Spleen (tissue), 11 donors: ENCODE results near the gene HRH3. TPM values are rescaled to one million over a fixed set of nuclear protein-coding genes. Genes with fewer than 3 reads are reported as not detected.

Experiments
- DNase-seq: peaks from one replicate; pipeline ENCODE4 v3.0.0-alpha.2; 2020
- H3K27ac ChIP-seq, 8 donors: fragments of 200-600 bp; sonication (generic) in 7 of 8; 1 replicate in 4 of 8; 2 replicates in 4 of 8; pipeline versions ENCODE4 v1.5.0 to v1.8.0; 2016 to 2021; ENCODE audit warnings: inconsistent platforms in 4 of 8, mild to moderate bottlenecking in 4 of 8, moderate library complexity in 1 of 8
- H3K27me3 ChIP-seq, 7 donors: fragments of 200-600 bp; sonication (generic) in 6 of 7; replicated peaks in 1 of 7; 1 replicate in 4 of 7; 2 replicates in 3 of 7; pipeline versions ENCODE4 v1.5.0 to v1.8.0; 2016 to 2021; ENCODE audit warnings: inconsistent platforms in 3 of 7, mild to moderate bottlenecking in 1 of 7
- H3K36me3 ChIP-seq, 6 donors: fragments of 200-600 bp; sonication (generic) in 5 of 6; 1 replicate in 4 of 6; 2 replicates in 2 of 6; pipeline versions ENCODE4 v1.5.0 to v1.8.0; 2016 to 2021; ENCODE audit warnings: inconsistent platforms in 2 of 6
- H3K4me1 ChIP-seq, 6 donors: fragments of 200-600 bp; sonication (generic) in 5 of 6; 1 replicate in 3 of 6; 2 replicates in 3 of 6; pipeline versions ENCODE4 v1.5.0 to v1.8.0; 2016 to 2021; ENCODE audit warnings: inconsistent platforms in 3 of 6
- H3K4me3 ChIP-seq, 8 donors: fragments of 200-600 bp; sonication (generic) in 7 of 8; 1 replicate in 4 of 8; 2 replicates in 4 of 8; pipeline versions ENCODE4 v1.5.0 to v1.8.0; 2016 to 2021; ENCODE audit warnings: inconsistent platforms in 4 of 8, mild to moderate bottlenecking in 4 of 8, moderate library complexity in 2 of 8
- H3K9me3 ChIP-seq, 8 donors: fragments of 200-600 bp; sonication (generic) in 7 of 8; 1 replicate in 4 of 8; 2 replicates in 4 of 8; pipeline versions ENCODE4 v1.5.0 to v1.8.0; 2016 to 2021; ENCODE audit warnings: inconsistent platforms in 4 of 8
- POLR2A ChIP-seq, 3 donors: fragments of 450-650 bp; IDR thresholded peaks; one replicate each; pipeline ENCODE4 v1.5.1; 2017; ENCODE audit warnings: antibody characterized with exemption in 3 of 3, mild to moderate bottlenecking in 1 of 3
- POLR2AphosphoS5 ChIP-seq, 3 donors: sonication (generic); formaldehyde crosslinking; IDR thresholded peaks; one replicate each; pipeline ENCODE4 v1.5.1; 2017; ENCODE audit warnings: antibody characterized with exemption in 3 of 3
- WGBS, 5 donors: extraction: QIAGEN DNeasy Blood & Tissue Kit in 3 of 5; methylation state at CpG; one replicate each; pipeline versions ENCODE4 v1.1.5 to v1.1.7; 2013 to 2018; 5-methylcytosine and 5-hydroxymethylcytosine counted together
- intact Hi-C: fragments of 100-400 bp; cut with DNase I; formaldehyde crosslinking; loops from one replicate; pipeline ENCODE4 v1.15.0; 2023; ENCODE audit warnings: low total_unique reads
- polyA plus RNA-seq, 3 donors: library from polyadenylated mRNA; stranded (reverse); fragments of 200-250 nt; gene quantifications; one replicate each; pipeline ENCODE4 v1.2.1, GENCODE V29; 2013
- total RNA-seq, 7 donors: library from RNA; depleted of rRNA in 3 of 7; stranded (reverse); fragments of >200 nt in 3 of 7; fragmentation: NEBNext Ultra II Directional in 4 of 7; extraction: Animal tissue kit (Norgen Biotek cat#: 25700) in 4 of 7; gene quantifications; one replicate each; pipeline versions ENCODE4 v1.1.0 to v1.2.1, GENCODE V29; 2016 to 2021
- TF ChIP-seq, protein P1 (sequence below), 11 experiments: fragments of 200-600 bp in 7 of 11; fragments of 450-650 bp in 4 of 11; sonication (generic) in 4 of 11; IDR thresholded peaks in 8 of 11; conservative IDR thresholded peaks in 3 of 11; 1 replicate in 7 of 11; 2 replicates in 4 of 11; pipeline versions ENCODE4 v1.4.0 to v1.8.0; 2016 to 2021; ENCODE audit warnings: antibody characterized with exemption in 11 of 11, inconsistent platforms in 4 of 11, mild to moderate bottlenecking in 1 of 11
- donor health status: healthy with polysubstance abuse.
- donor health status: DM: no; HTN: no; CAD: no; lungs with moderate emphysema.
- donor health status: DM: no; HTN: no; CAD: no.
- donor health status: Bipolar disorder and iron deficiency.
- donor health status: healthy.
- donor health status: DM: no; HTN: no; CAD: no.
- donor health status: DM: yes; HTN: yes; CAD: no.

Gene HRH3
- total and polyA plus RNA-seq, 10 donors: not detected

DNA sequence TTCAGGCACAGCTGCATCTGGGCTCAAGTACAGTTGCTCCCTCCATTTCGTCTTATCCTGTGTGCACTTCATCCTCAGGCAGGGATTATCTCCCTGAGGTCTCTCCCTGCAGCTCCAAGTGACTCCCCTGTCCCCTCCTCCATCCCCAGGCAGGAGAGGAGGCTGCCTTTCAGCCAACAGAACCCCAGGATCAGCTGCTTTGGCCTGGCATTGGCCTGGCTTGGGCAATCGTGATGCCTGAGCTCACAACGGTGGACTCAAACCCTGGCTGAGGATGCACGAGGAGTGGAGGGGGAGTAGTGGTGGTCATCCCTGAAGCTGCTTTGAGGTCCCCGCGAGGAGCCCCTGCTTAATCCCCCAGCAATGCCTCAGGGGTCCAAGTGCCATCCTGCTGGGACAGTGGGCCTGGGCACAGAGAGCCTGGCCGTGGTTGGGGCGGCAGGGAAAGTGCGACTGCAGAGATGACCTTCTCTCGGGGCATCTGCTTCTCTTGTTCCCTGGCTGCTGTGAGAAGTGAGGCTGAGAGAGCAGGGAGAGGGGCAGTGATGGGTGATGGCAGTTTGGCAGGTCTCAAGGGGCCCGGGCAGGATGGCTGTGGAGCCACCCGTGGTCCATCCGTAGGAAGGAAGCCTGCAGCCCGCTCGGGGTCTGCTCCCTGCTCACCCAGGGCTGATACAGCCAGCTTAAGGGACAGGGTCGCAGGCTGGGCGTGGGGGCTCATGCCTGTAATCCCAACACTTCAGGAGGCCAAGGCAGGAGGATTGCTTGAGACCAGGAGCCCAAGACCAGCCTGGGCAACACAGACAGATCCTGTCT is 6.0 kb upstream of the HRH3 start:
- Histone ChIP-seq H3K36me3 (no peaks in the 10 kb centered on the region), H3K27me3 (peaks cover 0 to 77% (median 38%) of the 10 kb centered on the region in 7 donors), H3K9me3 (no peaks in the 10 kb centered on the region), H3K4me3 (no peak overlapping the region), H3K27ac (no peak overlapping the region), H3K4me1 (peaks cover 0 to 5% (median under 1%) of the 10 kb centered on the region in 6 donors)
- intact Hi-C loops: no loop called here
- 76 to 83% (median 80%) methylated on average over 12 to 17 of the region's 17 CpGs for WGBS, 5 donors
- TF ChIP-seq POLR2AphosphoS5 (IDR thresholded peaks at IDR 0.05) (no peak), POLR2A (IDR thresholded peaks at IDR 0.05) (no peak)
- TF ChIP-seq, protein P1, sequence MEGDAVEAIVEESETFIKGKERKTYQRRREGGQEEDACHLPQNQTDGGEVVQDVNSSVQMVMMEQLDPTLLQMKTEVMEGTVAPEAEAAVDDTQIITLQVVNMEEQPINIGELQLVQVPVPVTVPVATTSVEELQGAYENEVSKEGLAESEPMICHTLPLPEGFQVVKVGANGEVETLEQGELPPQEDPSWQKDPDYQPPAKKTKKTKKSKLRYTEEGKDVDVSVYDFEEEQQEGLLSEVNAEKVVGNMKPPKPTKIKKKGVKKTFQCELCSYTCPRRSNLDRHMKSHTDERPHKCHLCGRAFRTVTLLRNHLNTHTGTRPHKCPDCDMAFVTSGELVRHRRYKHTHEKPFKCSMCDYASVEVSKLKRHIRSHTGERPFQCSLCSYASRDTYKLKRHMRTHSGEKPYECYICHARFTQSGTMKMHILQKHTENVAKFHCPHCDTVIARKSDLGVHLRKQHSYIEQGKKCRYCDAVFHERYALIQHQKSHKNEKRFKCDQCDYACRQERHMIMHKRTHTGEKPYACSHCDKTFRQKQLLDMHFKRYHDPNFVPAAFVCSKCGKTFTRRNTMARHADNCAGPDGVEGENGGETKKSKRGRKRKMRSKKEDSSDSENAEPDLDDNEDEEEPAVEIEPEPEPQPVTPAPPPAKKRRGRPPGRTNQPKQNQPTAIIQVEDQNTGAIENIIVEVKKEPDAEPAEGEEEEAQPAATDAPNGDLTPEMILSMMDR (IDR thresholded peaks at IDR 0.05 in 8 of 11, conservative IDR thresholded peaks at IDR 0.05 in 3 of 11): no peak
- DNase-seq: no peak

DNA sequence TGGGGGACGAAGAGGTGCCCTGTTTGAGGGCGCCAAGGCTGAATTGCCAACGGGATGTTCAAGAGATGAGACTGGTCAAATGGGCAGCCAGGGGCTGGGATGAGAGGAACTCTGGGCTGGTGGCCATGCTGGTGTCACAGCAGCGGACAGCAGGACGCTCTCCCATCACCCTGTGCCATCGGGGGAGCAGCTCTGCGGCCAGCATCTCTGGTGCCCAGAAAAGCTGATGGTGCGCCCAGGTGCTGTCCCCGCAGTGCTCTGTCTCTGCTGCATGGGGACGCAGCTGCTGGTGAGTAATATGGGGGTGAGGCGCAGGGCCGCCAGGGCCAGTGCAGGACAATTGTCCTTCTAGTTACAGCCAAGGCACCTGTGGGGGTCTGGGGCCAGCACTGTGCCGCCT is 4.9 kb upstream of the HRH3 start:
- peaks cover 3 to 87% (median 46%) of the 10 kb centered on the region in 7 donors for H3K27me3 ChIP-seq
- TF ChIP-seq POLR2A (IDR thresholded peaks at IDR 0.05): no peak
- no peak overlapping the region for H3K27ac ChIP-seq
- peaks cover 5 to 14% (median 7%) of the 10 kb centered on the region in 6 donors for H3K4me1 ChIP-seq
- H3K9me3 ChIP-seq: no peaks in the 10 kb centered on the region
- no peak overlapping the region for H3K4me3 ChIP-seq
- intact Hi-C loops: no loop called here
- 84 to 90% (median 87%) methylated on average over 13 of the region's 13 CpGs for WGBS, 5 donors
- DNase-seq: no peak
- H3K36me3 ChIP-seq: no peaks in the 10 kb centered on the region

- Histone ChIP-seq H3K4me3 (no peak overlapping the region), H3K9me3 (no peaks in the 10 kb centered on the region), H3K4me1 (peaks cover 6 to 18% (median 12%) of the 10 kb centered on the region in 6 donors), H3K27ac (no peak overlapping the region), H3K27me3 (peaks cover 3 to 95% (median 51%) of the 10 kb centered on the region in 7 donors), H3K36me3 (no peaks in the 10 kb centered on the region)
- 59 to 70% (median 62%) methylated on average over 19 to 21 of the region's 21 CpGs for WGBS, 5 donors
- no peak for DNase-seq
- no peak for TF ChIP-seq POLR2A (IDR thresholded peaks at IDR 0.05)
- no peak for TF ChIP-seq POLR2AphosphoS5 (IDR thresholded peaks at IDR 0.05)
- TF ChIP-seq, protein P1 (IDR thresholded peaks at IDR 0.05 in 8 of 11, conservative IDR thresholded peaks at IDR 0.05 in 3 of 11): no peak
- intact Hi-C loops: no loop called here
These were observed 4.2 kb upstream of the HRH3 start for GRCh38 chr20:62224113-62224855.

- Histone ChIP-seq H3K9me3 (no peaks in the 10 kb centered on the region), H3K27ac (no peak overlapping the region), H3K4me3 (no peak overlapping the region), H3K27me3 (peaks cover 6 to 100% (median 58%) of the 10 kb centered on the region in 7 donors), H3K4me1 (peaks cover 6 to 25% (median 16%) of the 10 kb centered on the region in 6 donors), H3K36me3 (no peaks in the 10 kb centered on the region)
- DNase-seq: no peak
- TF ChIP-seq POLR2AphosphoS5 (IDR thresholded peaks at IDR 0.05) (no peak), POLR2A (IDR thresholded peaks at IDR 0.05) (no peak)
- TF ChIP-seq, protein P1 (IDR thresholded peaks at IDR 0.05 in 8 of 11, conservative IDR thresholded peaks at IDR 0.05 in 3 of 11): no peak
- intact Hi-C loops: no loop called here
- WGBS, 5 donors: 77 to 90% (median 81%) methylated on average over 2 to 9 of the region's 9 CpGs
These were observed 3.5 kb upstream of the HRH3 start for GRCh38 chr20:62223571-62223970.
